HepG2 (cell line): ENCODE data around the gene CXADR. TPM values are rescaled to one million over a fixed set of nuclear protein-coding genes. Genes with fewer than 3 reads are reported as not detected.

Experiments used
- AHR ChIP-seq: IDR thresholded peaks from 2 replicates; pipeline ENCODE4 v1.6.1; 2018; ENCODE audit warnings: missing genetic modification reagents, missing compliant biosample characterization
- CEBPG ChIP-seq: IDR thresholded peaks from 2 replicates; pipeline ENCODE4 v1.6.1; 2016
- CENPT ChIP-seq: sonication (generic); formaldehyde crosslinking; IDR thresholded peaks from 2 replicates; pipeline ENCODE4 v1.8.0; 2022; ENCODE audit warnings: low read depth, mild to moderate bottlenecking, moderate library complexity, missing genetic modification reagents
- DNMT3B ChIP-seq: conservative IDR thresholded peaks from 2 replicates; pipeline ENCODE4 v1.6.1; 2016; ENCODE audit warnings: missing biosample characterization, control low read depth
- FOXK1 ChIP-seq: sonication (generic); formaldehyde crosslinking; IDR thresholded peaks from 2 replicates; pipeline ENCODE4 v1.4.0; 2020; ENCODE audit warnings: low read depth, missing genetic modification reagents, borderline replicate concordance
- KDM1A ChIP-seq: IDR thresholded peaks from 2 replicates; pipeline ENCODE4 v1.6.1; 2016; ENCODE audit warnings: missing compliant biosample characterization
- NAIF1 ChIP-seq: sonication (generic); formaldehyde crosslinking; IDR thresholded peaks from 2 replicates; pipeline ENCODE4 v1.5.0; 2020; ENCODE audit warnings: mild to moderate bottlenecking, missing genetic modification reagents, borderline replicate concordance
- NFKB2 ChIP-seq: sonication (generic); formaldehyde crosslinking; IDR thresholded peaks from 2 replicates; pipeline ENCODE4 v1.4.0; 2020; ENCODE audit warnings: missing genetic modification reagents, borderline replicate concordance
- PLRG1 ChIP-seq: fragments of 450-650 bp; conservative IDR thresholded peaks from 2 replicates; pipeline ENCODE4 v1.6.1; 2016
- RAD51 ChIP-seq: fragments of 450-650 bp; IDR thresholded peaks from 2 replicates; pipeline ENCODE4 v1.6.1; 2016; ENCODE audit warnings: borderline replicate concordance
- SALL2 ChIP-seq: sonication (generic); formaldehyde crosslinking; IDR thresholded peaks from 2 replicates; pipeline ENCODE4 v1.8.1; 2023; ENCODE audit warnings: mild to moderate bottlenecking, missing genetic modification reagents, inconsistent platforms
- SPEN ChIP-seq: sonication (generic); formaldehyde crosslinking; IDR thresholded peaks from 2 replicates; pipeline ENCODE4 v1.5.1; 2020; ENCODE audit warnings: low read depth, mild to moderate bottlenecking, missing genetic modification reagents
- TBL1XR1 ChIP-seq: fragments of 150-350 bp; IDR thresholded peaks from 2 replicates; pipeline ENCODE4 v1.6.1; 2014; ENCODE audit warnings: borderline replicate concordance, low read length; ENCODE audit not compliant: partially characterized antibody
- TEAD2 ChIP-seq: sonication (generic); formaldehyde crosslinking; IDR thresholded peaks from 2 replicates; pipeline ENCODE4 v1.9.0; 2021; ENCODE audit warnings: missing genetic modification reagents
- TEAD3 ChIP-seq: optimal IDR thresholded peaks from 2 replicates; pipeline ENCODE3; 2016; ENCODE audit warnings: borderline replicate concordance
- THAP7 ChIP-seq: sonication (generic); formaldehyde crosslinking; IDR thresholded peaks from 2 replicates; pipeline ENCODE4 v1.8.1; 2023; ENCODE audit warnings: mild to moderate bottlenecking, missing genetic modification reagents
- TRIM24 ChIP-seq: sonication (generic); formaldehyde crosslinking; IDR thresholded peaks from 2 replicates; pipeline ENCODE4 v1.8.0; 2022; ENCODE audit warnings: mild to moderate bottlenecking, missing genetic modification reagents
- UBTF ChIP-seq: sonication (generic); formaldehyde crosslinking; IDR thresholded peaks from 2 replicates; pipeline ENCODE4 v1.4.0; 2020; ENCODE audit warnings: mild to moderate bottlenecking, missing genetic modification reagents
- ZBTB38 ChIP-seq: sonication (generic); formaldehyde crosslinking; IDR thresholded peaks from 2 replicates; pipeline ENCODE4 v1.5.1; 2020; ENCODE audit warnings: mild to moderate bottlenecking, missing genetic modification reagents
- ZNF17 ChIP-seq: sonication (generic); formaldehyde crosslinking; IDR thresholded peaks from 2 replicates; pipeline ENCODE4 v1.5.0; 2020; ENCODE audit warnings: mild to moderate bottlenecking, missing genetic modification reagents
- ZNF33B ChIP-seq: sonication (generic); formaldehyde crosslinking; IDR thresholded peaks from 2 replicates; pipeline ENCODE4 v1.5.1; 2020; ENCODE audit warnings: mild to moderate bottlenecking, missing genetic modification reagents
- ZNF441 ChIP-seq: sonication (generic); formaldehyde crosslinking; IDR thresholded peaks from 2 replicates; pipeline ENCODE4 v1.7.0; 2021; ENCODE audit warnings: missing genetic modification reagents, borderline replicate concordance
- ZNF878 ChIP-seq: sonication (generic); formaldehyde crosslinking; IDR thresholded peaks from 2 replicates; pipeline ENCODE4 v1.8.1; 2023; ENCODE audit warnings: mild to moderate bottlenecking, missing genetic modification reagents, moderate library complexity
- polyA plus RNA-seq, 8 experiments: library from polyadenylated mRNA; depleted of rRNA in 3 of 8; stranded (reverse) in 7 of 8; unstranded in 1 of 8; fragments of >200 nt; fragmentation: Illumina TruSeq in 4 of 8; extraction: Trizol in 4 of 8; gene quantifications; 2 replicates each; pipeline versions ENCODE4 v1.2.1 to v1.2.3, GENCODE V29; 2011 to 2016; ENCODE audit warnings: low read depth in 4 of 8, missing spikeins in 1 of 8, mixed read lengths in 1 of 8; ENCODE audit not compliant: insufficient read depth in 1 of 8
- total RNA-seq, 5 experiments: library from RNA; depleted of rRNA; stranded (reverse); fragments of >200 nt; fragmentation: Illumina TruSeq; extraction: Trizol; gene quantifications; 2 replicates each; pipeline ENCODE4 v1.2.3, GENCODE V29; 2016; ENCODE audit warnings: low read depth in 1 of 5
- TF ChIP-seq, protein P1 (sequence below): IDR thresholded peaks from 2 replicates; pipeline ENCODE4 v1.6.1; 2016; ENCODE audit warnings: missing genetic modification reagents, missing compliant biosample characterization
- TF ChIP-seq, protein P2 (sequence below): sonication (generic); formaldehyde crosslinking; IDR thresholded peaks from 2 replicates; pipeline ENCODE4 v1.4.0; 2020; ENCODE audit warnings: mild to moderate bottlenecking, missing genetic modification reagents

Gene CXADR
- total and polyA plus RNA-seq, 2 of the 13 experiments (the other 11 are each of a cell fraction or from before 2014, with no cell fraction given) = 86.8 to 110 TPM

DNA sequence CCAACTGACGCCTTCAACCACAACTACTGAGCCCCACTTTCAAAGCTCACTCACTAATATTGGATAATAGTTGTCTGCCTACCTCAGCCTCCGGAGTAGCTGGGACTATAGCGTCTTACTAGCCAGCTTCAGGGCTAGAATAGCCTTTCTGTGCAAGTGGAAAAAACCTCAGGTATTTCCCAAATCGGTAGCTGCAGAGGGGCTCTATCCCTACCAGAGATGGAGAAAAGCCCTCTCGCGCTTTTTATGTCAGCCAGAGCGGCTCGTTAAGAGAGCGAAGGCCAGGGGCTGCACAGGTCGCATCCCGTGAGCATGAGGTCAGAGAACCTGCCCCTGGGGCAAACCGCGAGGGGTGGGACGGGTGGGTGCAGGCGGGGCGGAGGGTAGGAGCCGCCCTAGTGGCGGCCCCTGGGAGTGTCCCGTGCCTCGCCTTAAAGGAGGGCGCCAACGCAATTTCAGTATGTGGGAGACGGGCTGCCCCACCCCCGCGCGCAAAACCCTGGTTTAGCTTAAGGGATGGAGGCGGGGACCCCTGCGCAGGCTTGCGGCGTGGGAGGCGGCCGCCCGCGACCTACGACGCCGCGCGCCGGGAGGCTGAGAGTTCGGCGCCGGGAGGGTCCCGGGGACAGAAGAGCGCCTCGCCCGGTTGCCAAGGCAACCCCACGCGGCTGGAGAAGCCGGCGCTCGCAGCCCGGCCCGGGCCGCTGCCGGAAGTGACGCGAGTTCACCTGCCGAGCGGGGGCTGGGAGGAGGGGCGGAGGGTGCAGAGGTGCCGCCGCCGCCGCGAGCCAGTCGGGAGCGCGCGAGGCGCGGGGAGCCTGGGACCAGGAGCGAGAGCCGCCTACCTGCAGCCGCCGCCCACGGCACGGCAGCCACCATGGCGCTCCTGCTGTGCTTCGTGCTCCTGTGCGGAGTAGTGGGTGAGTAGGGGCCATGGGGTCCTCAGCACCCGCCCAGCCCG is at the start of gene CXADR (continued):
- TF ChIP-seq, protein P1, sequence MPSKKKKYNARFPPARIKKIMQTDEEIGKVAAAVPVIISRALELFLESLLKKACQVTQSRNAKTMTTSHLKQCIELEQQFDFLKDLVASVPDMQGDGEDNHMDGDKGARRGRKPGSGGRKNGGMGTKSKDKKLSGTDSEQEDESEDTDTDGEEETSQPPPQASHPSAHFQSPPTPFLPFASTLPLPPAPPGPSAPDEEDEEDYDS (CRISPR knock-in tag) = peak; percentile 48; the same call in 1 of the 2 replicates
- TF ChIP-seq TEAD2 (CRISPR knock-in tag) (no peak), AHR (CRISPR knock-in tag) (no peak), ZBTB38 (CRISPR knock-in tag) (0 out of 2 replicates have a peak, but pooled peaks have one; percentile 75), UBTF (peak; percentile 69), ZNF33B (CRISPR knock-in tag) (no peak), RAD51 (no peak), TEAD3 (CRISPR knock-in tag) (peak; percentile 6), TBL1XR1 (no peak), PLRG1 (no peak), NFKB2 (peak; percentile 53; the same call in 1 of the 2 replicates), ZNF878 (CRISPR knock-in tag) (0 out of 2 replicates have a peak, but pooled peaks have one; percentile 65), NAIF1 (CRISPR knock-in tag) (peak; percentile 74; the same call in 1 of the 2 replicates), DNMT3B (CRISPR knock-in tag) (no peak), CENPT (CRISPR knock-in tag) (no peak), SPEN (CRISPR knock-in tag) (peak; percentile 14; the same call in 1 of the 2 replicates), ZNF441 (0 out of 2 replicates have a peak, but pooled peaks have one; percentile 14), ZNF17 (CRISPR knock-in tag) (no peak), TRIM24 (no peak), SALL2 (CRISPR knock-in tag) (peak; percentile 93), KDM1A (CRISPR knock-in tag) (peak; percentile 64; the same call in 1 of the 2 replicates), THAP7 (CRISPR knock-in tag) (0 out of 2 replicates have a peak, but pooled peaks have one; percentile 9), FOXK1 (CRISPR knock-in tag) (peak; percentile 55; the same call in 1 of the 2 replicates), CEBPG (CRISPR knock-in tag) (peak; percentile 31; the same call in 1 of the 2 replicates)
- TF ChIP-seq, protein P2, sequence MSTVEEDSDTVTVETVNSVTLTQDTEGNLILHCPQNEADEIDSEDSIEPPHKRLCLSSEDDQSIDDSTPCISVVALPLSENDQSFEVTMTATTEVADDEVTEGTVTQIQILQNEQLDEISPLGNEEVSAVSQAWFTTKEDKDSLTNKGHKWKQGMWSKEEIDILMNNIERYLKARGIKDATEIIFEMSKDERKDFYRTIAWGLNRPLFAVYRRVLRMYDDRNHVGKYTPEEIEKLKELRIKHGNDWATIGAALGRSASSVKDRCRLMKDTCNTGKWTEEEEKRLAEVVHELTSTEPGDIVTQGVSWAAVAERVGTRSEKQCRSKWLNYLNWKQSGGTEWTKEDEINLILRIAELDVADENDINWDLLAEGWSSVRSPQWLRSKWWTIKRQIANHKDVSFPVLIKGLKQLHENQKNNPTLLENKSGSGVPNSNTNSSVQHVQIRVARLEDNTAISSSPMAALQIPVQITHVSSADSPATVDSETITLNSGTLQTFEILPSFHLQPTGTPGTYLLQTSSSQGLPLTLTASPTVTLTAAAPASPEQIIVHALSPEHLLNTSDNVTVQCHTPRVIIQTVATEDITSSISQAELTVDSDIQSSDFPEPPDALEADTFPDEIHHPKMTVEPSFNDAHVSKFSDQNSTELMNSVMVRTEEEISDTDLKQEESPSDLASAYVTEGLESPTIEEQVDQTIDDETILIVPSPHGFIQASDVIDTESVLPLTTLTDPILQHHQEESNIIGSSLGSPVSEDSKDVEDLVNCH (CRISPR knock-in tag) = no peak
